ENCODE results near the gene SEZ6L. TPM values are rescaled to one million over a fixed set of nuclear protein-coding genes. Genes with fewer than 3 reads are reported as not detected.

Gene SEZ6L
- total RNA-seq, 4 donors from 2014 or later: 0.14 to 0.16 TPM; not detected in 2

DNA sequence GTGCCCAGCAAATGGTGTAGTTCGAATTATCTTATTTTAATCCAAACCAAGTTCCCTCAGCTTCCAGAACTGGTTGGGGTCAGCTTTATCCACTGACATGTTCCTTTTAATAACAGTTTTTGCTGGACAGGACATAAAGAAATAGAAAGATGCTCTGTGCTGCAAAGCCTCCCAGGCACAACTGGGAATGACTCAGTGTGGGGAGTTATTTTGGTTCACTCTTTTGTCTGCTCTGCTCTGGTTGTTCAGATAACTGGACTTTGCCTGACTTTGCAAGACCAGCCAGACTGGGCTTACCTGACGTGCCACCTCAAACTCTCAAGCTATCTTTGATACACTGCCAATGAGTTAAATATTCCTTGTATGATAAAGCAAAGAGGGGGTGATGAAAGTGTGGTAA, 25.6 kb downstream of the SEZ6L start:
- H3K27me3 ChIP-seq: peaks cover 4% of the 10 kb centered on the region
- DNase-seq: no peak
- no peak overlapping the region for H3K4me3 ChIP-seq
- WGBS, 2 donors (ENCODE audit: low coverage in 1 of 2): 53 to 83% methylated on average over 1 to 2 of the region's 2 CpGs
- H3K4me1 ChIP-seq: no peaks in the 10 kb centered on the region
- in situ Hi-C loops (cut with MboI; ENCODE audit: low pct_ligation_motif_present in 1 of 4, low pct_unique_long_range_greater_than_20kb in 1 of 4, low sequenced_read_pairs in 3 of 4): no loop called here
- intact Hi-C loops (cut with DNase I; ENCODE audit: low total_unique reads): no loop called here
- no peaks in the 10 kb centered on the region for H3K36me3 ChIP-seq
- TF ChIP-seq EP300 (IDR thresholded peaks at IDR 0.05; ENCODE audit: low read depth): no peak
- no peak for TF ChIP-seq POLR2A (IDR thresholded peaks at IDR 0.05)
- TF ChIP-seq, protein P1, sequence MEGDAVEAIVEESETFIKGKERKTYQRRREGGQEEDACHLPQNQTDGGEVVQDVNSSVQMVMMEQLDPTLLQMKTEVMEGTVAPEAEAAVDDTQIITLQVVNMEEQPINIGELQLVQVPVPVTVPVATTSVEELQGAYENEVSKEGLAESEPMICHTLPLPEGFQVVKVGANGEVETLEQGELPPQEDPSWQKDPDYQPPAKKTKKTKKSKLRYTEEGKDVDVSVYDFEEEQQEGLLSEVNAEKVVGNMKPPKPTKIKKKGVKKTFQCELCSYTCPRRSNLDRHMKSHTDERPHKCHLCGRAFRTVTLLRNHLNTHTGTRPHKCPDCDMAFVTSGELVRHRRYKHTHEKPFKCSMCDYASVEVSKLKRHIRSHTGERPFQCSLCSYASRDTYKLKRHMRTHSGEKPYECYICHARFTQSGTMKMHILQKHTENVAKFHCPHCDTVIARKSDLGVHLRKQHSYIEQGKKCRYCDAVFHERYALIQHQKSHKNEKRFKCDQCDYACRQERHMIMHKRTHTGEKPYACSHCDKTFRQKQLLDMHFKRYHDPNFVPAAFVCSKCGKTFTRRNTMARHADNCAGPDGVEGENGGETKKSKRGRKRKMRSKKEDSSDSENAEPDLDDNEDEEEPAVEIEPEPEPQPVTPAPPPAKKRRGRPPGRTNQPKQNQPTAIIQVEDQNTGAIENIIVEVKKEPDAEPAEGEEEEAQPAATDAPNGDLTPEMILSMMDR (IDR thresholded peaks at IDR 0.05): no peak
- no peak for TF ChIP-seq POLR2AphosphoS5 (IDR thresholded peaks at IDR 0.05)
- no peaks in the 10 kb centered on the region for H3K9me3 ChIP-seq
- no peak overlapping the region for H3K27ac ChIP-seq

DNA sequence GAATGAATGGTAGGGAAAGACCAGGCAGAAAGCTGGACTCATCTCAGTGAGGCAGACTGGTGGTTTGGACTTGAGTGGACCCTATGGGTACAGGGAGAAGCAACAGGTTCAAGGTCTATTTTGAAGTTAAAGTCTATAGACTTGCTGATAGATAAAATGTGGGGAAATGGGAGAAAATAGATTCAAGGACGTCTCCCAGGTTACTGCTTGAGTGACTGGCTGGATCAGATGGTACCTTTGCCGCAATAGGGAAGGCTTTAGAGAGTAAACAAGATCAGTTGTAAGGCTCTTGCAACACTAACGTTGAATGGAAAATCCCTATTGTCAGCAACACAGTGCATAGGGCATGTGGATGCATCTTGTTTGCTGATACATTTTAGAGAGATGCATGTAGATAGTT, 27.4 kb downstream of the SEZ6L start:
- Histone ChIP-seq H3K4me1 (no peaks in the 10 kb centered on the region), H3K27ac (no peak overlapping the region), H3K27me3 (peaks cover 4% of the 10 kb centered on the region), H3K36me3 (no peaks in the 10 kb centered on the region), H3K4me3 (no peak overlapping the region), H3K9me3 (no peaks in the 10 kb centered on the region)
- DNase-seq: no peak
- 42 to 58% methylated on average over 2 to 3 of the region's 3 CpGs for WGBS, 2 donors (ENCODE audit: low coverage in 1 of 2)
- intact Hi-C loops (cut with DNase I; ENCODE audit: low total_unique reads): no loop called here
- in situ Hi-C loops (cut with MboI; ENCODE audit: low pct_ligation_motif_present in 1 of 4, low pct_unique_long_range_greater_than_20kb in 1 of 4, low sequenced_read_pairs in 3 of 4): no loop called here
- TF ChIP-seq POLR2A (IDR thresholded peaks at IDR 0.05) (no peak), POLR2AphosphoS5 (IDR thresholded peaks at IDR 0.05) (no peak), EP300 (IDR thresholded peaks at IDR 0.05; ENCODE audit: low read depth) (no peak)
- TF ChIP-seq, protein P1 (IDR thresholded peaks at IDR 0.05): no peak

DNA sequence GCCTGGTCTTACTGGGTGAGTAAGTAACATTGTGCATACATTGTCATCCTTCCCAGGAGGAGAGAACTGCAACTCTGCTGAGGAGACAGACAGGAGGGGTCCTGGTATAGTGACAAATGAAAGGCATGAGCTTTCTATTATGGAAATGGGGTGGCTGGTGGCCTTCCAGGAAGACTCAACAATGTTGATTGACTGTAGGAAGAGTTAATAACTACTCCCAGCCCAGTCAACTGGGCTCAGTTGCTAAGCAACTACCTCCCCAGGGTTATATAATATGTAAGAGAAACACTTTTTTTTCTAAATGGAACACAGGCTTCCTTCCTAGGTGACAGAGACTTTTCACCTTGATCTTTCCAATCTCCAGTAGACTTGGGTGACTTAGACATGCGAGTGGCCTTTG, 28.2 kb downstream of the SEZ6L start:
- Histone ChIP-seq H3K9me3 (no peaks in the 10 kb centered on the region), H3K4me1 (no peaks in the 10 kb centered on the region), H3K27ac (no peak overlapping the region), H3K4me3 (no peak overlapping the region), H3K27me3 (peaks cover 4% of the 10 kb centered on the region), H3K36me3 (no peaks in the 10 kb centered on the region)
- TF ChIP-seq POLR2A (IDR thresholded peaks at IDR 0.05): no peak
- no peak for TF ChIP-seq EP300 (IDR thresholded peaks at IDR 0.05; ENCODE audit: low read depth)
- TF ChIP-seq, protein P1 (IDR thresholded peaks at IDR 0.05): no peak
- TF ChIP-seq POLR2AphosphoS5 (IDR thresholded peaks at IDR 0.05): no peak
- WGBS, 2 donors (ENCODE audit: low coverage in 1 of 2): 96% methylated on average over 1 of the region's 1 CpG; no CpG with 5 or more reads in 1 of the 2 donors
- no peak for DNase-seq
- intact Hi-C loops (cut with DNase I; ENCODE audit: low total_unique reads) (no loop called here), in situ Hi-C loops (cut with MboI; ENCODE audit: low pct_ligation_motif_present in 1 of 4, low pct_unique_long_range_greater_than_20kb in 1 of 4, low sequenced_read_pairs in 3 of 4) (no loop called here)

DNA sequence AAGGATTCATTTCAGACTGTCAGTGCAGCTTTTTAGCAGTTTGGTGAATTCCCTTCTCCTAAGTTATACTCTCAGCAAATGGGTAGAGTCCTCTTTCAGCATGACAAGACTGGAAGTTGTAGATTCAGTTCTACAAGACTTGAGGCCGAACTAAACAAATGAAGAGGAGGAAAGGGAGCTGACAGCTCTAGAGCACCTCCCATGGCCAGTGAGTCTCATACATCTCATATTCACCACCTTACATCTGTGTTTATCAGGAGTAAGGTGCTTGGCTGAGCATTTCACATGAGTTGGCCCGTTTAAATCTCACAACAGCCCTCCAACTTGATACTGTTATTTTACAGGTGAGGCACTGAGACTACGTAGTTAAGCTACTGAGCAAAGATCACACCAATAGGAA, 30.4 kb downstream of the SEZ6L start:
- Histone ChIP-seq H3K36me3 (no peaks in the 10 kb centered on the region), H3K27me3 (peaks cover 4% of the 10 kb centered on the region), H3K4me1 (no peaks in the 10 kb centered on the region), H3K9me3 (no peaks in the 10 kb centered on the region), H3K27ac (no peak overlapping the region), H3K4me3 (no peak overlapping the region)
- DNase-seq: no peak
- intact Hi-C loops (cut with DNase I; ENCODE audit: low total_unique reads) (no loop called here), in situ Hi-C loops (cut with MboI; ENCODE audit: low pct_ligation_motif_present in 1 of 4, low pct_unique_long_range_greater_than_20kb in 1 of 4, low sequenced_read_pairs in 3 of 4) (no loop called here)
- 64 to 67% methylated on average over 1 to 3 of the region's 3 CpGs for WGBS, 2 donors (ENCODE audit: low coverage in 1 of 2)
- TF ChIP-seq, protein P1 (IDR thresholded peaks at IDR 0.05): no peak
- TF ChIP-seq EP300 (IDR thresholded peaks at IDR 0.05; ENCODE audit: low read depth) (no peak), POLR2A (IDR thresholded peaks at IDR 0.05) (no peak), POLR2AphosphoS5 (IDR thresholded peaks at IDR 0.05) (no peak)

Measured in transverse colon (tissue), 4 donors.